HL-60/S4 treated with retinoic acid at 250 ng/mL for 4 days and 3 days (cell line): ENCODE results near the gene EBF3.

Source experiments
- in situ Hi-C: fragments of 300-500 bp; cut with MboI; formaldehyde crosslinking; loops from 2 replicates; pipeline ENCODE4 v1.7.0; 2022; ENCODE audit warnings: low sequenced_read_pairs

The EBF3 gene

GRCh38 chr10:129912986-129913695 is 50.9 kb downstream of the EBF3 start:
- in situ Hi-C loops: no loop called here

- in situ Hi-C loops: no loop called here
Observed at GRCh38 chr10:129912166-129912917, 51.7 kb downstream of the EBF3 start.

GRCh38 chr10:129911451-129912165 is 52.5 kb downstream of the EBF3 start:
- in situ Hi-C loops: no loop called here

DNA sequence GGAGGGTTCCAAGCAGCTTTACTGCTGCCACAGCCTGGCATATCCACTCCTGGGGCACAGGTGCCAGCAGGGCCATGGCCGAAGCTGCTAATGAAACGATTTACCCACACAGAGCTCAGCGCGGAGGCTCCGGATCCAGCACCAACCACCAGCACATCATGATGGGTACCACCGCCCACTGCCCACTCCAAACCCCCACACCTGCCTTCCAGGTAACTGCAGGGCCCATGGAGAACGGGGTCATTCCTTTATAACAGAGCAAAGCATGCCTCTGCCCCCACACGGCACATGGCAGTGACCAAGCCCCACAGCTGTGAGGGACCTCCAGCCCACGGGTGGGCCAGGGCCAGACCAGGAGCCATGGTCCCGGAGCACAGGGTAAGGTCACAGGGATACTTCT is 53.2 kb downstream of the EBF3 start:
- in situ Hi-C loops: no loop called here

DNA sequence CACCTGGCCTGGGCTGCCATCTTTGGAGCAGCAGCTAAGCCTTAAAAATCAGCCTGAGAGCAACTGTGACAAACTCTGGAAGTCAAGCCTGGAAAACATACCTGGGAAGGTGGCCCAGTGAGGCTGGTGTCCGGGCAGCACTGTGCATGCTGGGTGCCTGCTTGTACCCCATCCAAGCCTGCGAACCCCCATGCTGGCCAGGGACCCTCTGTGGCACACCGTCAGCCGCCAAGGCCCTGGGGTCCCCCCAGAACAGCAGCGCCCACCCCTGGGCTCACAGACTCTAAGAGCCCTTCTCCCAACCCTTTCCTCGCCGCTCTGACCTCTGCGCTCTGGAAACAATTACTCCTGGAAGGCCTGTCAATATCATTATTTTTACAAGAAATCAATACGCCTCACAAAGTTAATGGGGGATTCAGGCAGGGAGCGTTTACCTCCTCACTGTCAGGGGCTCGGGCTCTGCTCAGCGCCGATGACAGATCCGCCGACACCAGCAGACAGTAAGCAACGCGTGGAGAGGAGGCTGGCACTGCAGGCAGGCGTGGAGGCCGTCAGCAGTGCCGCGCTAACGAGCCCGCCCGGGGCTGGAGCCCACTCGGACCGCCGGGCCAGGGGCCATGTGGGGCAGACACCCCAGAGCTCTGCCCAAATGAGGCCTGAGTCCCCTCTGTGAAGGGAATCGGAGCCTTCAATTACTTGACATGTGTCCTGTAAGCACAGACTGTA is 54.4 kb downstream of the EBF3 start:
- in situ Hi-C loops: no loop called here

DNA sequence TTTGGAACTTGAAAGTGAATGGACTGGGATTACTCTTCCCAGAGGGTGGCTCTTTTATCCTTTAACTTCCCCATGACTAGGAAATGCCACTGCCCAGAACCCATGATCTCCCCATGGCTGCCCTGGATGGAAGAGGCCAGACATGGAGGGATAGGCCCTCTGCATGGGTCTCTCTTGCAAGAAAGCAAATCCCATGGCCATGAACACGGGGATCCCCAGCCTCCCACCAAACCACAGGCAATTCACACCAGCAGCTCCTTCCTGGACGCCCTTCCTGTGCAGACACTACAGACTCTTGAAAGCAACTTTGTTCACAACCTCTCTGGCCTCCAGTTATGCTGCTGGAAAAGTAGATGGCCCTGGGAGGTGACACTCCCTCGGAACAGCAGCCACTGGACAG is 55.0 kb downstream of the EBF3 start:
- in situ Hi-C loops: no loop called here

DNA sequence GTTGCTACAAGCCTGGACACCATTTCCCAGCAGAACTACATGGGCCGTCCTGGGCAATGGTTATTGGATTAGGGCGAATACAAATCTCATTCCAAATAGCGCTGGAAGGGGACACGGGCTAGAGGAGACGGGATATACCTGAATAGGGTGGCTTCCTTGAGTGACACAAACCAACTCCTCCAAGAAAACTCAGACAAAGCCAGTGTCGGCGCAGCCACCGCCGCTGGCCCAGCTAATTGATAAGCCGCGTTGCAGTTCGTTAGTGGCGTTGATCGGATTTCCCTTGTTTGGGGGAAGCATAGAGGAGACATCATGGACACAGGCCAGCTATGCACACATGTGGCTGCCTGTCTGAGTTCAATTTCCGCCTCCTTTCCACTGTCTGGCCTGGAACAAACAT is 55.7 kb downstream of the EBF3 start:
- in situ Hi-C loops: no loop called here

DNA sequence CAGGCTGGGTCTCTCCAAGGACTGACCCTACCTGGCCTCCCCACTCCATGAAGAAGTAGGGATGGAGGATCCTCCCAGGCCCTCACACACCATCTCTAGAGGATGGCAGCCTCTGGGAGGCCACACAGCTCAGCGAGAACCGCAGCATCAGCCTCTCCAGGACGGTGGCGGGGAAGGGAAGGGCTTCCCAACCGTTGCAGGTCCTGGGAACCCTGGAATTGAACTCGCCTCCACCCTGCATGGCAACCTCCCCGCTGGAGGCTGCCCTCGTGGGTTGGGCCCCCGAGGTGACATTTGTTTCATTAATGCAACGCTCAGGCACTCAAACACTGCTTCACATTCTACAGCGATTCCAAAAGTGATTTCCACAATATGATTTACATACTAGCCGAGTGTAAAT is 58.5 kb downstream of the EBF3 start:
- in situ Hi-C loops: no loop called here

GRCh38 chr10:129904323-129904722 is 59.8 kb downstream of the EBF3 start:
- in situ Hi-C loops: no loop called here

DNA sequence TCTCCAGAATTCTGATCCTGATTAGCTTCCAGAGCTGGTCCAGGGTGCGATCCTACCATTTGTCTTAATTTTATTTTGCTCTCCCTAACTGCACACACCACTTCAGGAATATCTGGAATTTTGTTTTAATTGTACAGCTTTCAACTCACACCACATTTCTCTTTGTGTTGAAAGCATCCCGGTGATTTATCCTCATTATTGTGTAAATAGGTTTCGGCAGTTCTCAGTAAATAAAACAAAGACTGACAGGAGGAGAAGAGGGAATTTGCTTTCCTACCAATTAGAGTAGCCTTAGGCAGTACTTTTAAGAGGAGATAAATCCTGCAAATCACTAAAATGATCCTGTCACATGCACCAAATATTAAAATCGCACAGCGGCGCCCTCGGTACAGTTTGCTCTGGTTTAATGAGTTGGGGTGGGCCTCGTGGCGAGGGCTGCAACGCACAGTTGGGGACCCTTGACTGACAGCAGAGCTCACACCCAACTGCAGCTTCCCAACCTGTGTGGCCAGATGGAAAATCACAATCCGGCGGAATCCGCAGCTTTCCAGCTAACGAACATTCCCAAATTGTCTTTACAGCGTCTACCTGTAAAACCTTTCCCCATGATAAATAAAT is 62.6 kb downstream of the EBF3 start:
- in situ Hi-C loops: no loop called here

DNA sequence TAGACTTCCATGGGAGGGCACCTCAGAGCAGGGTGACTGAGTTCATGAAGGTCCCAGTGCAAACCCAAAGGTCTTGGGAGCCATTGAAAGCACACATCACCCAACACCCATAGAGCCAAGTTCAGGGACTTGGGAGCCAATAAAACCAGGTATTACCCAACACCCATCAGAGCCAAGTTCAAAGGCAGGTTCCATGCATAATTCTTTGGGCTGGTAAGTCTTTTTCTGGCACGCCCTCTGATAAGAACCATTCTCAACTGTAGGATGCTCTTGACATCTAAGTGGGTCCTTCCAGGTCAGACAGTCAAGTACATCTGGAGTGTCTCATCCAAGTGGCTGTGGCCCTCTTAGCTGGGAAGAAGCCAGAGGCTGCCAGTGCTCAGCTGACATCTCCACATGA is 63.2 kb downstream of the EBF3 start:
- in situ Hi-C loops: no loop called here

DNA sequence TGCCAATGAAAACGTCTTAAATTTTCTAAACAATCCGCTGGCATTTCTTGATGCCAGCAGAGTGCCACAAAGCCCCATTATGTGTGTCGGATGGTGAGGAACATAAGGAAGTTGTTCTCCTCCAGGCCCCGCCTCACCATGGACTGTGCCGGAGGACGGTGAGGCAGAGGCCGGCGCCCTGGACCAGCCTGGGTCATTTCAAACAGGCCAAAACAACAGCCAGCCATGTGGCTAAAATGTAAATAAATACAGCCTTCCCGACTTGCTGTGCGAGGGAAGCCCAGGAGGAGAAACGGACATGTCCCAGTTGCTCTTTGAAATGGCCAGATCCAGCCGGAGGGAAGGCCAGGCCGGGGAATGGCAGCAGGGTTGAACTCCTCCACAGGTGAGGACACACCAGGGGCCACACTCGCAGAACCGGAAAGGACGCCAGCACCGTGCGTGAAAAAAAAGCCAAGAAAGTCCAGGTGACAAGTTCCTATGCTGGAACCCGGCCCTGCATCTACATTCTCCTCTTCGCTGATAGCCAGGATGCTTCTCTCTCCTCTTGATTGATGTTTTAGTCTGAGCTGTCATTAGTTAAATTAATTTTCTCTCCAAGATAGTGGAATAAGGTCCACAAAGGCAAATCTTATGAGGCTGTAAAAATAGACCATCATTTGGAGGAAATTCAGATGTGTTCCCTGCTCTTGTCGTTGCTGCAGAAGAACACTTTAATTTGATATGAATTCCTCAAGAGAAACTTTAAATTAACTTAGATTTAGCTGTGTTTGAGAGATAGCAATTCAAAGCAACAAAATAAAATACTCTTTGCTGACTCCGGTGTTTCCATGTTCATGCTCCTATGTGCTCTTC is 64.6 kb downstream of the EBF3 start:
- in situ Hi-C loops: no loop called here

GRCh38 chr10:129898706-129899268 is 65.3 kb downstream of the EBF3 start:
- in situ Hi-C loops: no loop called here

- in situ Hi-C loops: no loop called here
Observed at GRCh38 chr10:129897871-129898626, 66.0 kb downstream of the EBF3 start.

DNA sequence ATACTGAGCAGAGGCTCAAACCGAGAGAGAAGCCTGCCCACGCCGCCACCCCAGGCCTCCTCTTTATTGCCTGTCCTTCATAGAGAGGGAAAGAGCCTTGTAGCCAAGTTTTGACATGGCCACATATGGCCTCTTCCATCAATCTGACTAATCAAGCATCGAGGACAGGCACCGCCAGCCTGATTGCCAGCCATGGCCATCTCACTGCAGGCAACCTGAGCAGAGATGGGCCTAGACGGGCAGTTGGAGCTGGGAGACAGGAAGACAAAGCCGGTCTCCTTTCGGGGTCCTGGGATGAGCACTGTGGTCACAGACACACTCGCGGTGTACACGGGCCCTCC is 67.2 kb downstream of the EBF3 start:
- in situ Hi-C loops: no loop called here

- in situ Hi-C loops: no loop called here
Observed at GRCh38 chr10:129896136-129896859, 67.8 kb downstream of the EBF3 start.

GRCh38 chr10:129895811-129896135 is 68.3 kb downstream of the EBF3 start:
- in situ Hi-C loops: no loop called here

DNA sequence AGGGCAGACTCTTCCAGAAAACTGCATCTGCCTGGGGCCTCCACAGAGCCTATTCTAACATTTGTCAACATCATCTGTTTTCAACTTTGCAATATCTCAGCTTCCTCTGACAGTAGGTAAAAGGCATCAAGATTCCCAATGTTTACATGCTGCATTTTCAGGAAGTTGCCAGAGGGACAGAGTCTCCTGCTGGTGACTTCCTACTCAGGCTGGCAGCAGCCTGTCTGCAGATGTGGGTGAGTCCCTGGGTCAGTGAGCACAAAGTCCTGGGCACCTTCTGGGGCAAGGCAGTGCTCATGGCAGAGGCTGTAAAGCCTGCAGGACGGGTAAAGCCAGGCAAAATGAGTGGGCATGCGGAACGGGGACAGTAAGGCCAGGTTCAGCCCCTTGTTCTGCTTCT is 69.4 kb downstream of the EBF3 start:
- in situ Hi-C loops: no loop called here
